Calu3 (cell line): Measurements from ENCODE around the gene SDCCAG8. TPM values are rescaled to one million over a fixed set of nuclear protein-coding genes. Genes with fewer than 3 reads are reported as not detected.

ENCODE experiments used
- BruUV-seq: library from RNA; stranded (reverse); fragments of 400-500 nt; replicated peaks from 2 replicates; lab custom pipeline; 2021; lab: Mats Ljungman, UMichigan
- CTCF ChIA-PET: fragments of 300-600 bp; sonication (Branson Sonifier 250); formaldehyde crosslinking; loops from one replicate; lab custom pipeline; 2022; ENCODE audit warnings: antibody characterized with exemption; lab: Charles Lee
- DNase-seq: peaks from one replicate; pipeline ENCODE4 v3.0.0; 2022
- H3K27ac Mint-ChIP-seq: one replicate; pipeline ENCODE4 v1.8.0; 2022; ENCODE audit warnings: mixed read lengths; ENCODE audit not compliant: unreplicated experiment
- H3K27me3 Mint-ChIP-seq: one replicate; pipeline ENCODE4 v1.8.0; 2022; ENCODE audit warnings: mixed read lengths; ENCODE audit not compliant: unreplicated experiment
- H3K36me3 Mint-ChIP-seq: one replicate; pipeline ENCODE4 v1.8.0; 2022; ENCODE audit warnings: mild to moderate bottlenecking, moderate library complexity, mixed read lengths; ENCODE audit not compliant: insufficient read depth, unreplicated experiment
- H3K4me1 Mint-ChIP-seq: one replicate; pipeline ENCODE4 v1.8.0; 2022; ENCODE audit warnings: mild to moderate bottlenecking, low read depth, mixed read lengths; ENCODE audit not compliant: unreplicated experiment
- H3K4me3 Mint-ChIP-seq: one replicate; pipeline ENCODE4 v1.8.0; 2022; ENCODE audit warnings: mild to moderate bottlenecking, low read depth, moderate library complexity, mixed read lengths; ENCODE audit not compliant: unreplicated experiment
- H3K9me3 Mint-ChIP-seq: one replicate; pipeline ENCODE4 v1.8.0; 2022; ENCODE audit warnings: low read depth, mixed read lengths; ENCODE audit not compliant: unreplicated experiment
- CTCF ChIP-seq: fragments of 200-600 bp; IDR thresholded peaks from one replicate; pipeline ENCODE4 v1.8.0; 2022; ENCODE audit warnings: antibody characterized with exemption; ENCODE audit not compliant: unreplicated experiment
- intact Hi-C: fragments of 100-400 bp; cut with micrococcal nuclease; formaldehyde crosslinking; loops from one replicate; pipeline ENCODE4 v1.10.0; 2022; ENCODE audit not compliant: unreplicated experiment
- total RNA-seq: library from RNA; stranded (reverse); gene quantifications from 2 replicates; pipeline ENCODE4 v1.2.3, GENCODE V29; 2022

SDCCAG8 gene
- total RNA-seq, 1 experiment from 2014 or later = 67.3 TPM

- no peak for TF ChIP-seq CTCF
- H3K9me3 Mint-ChIP-seq = no peaks in the 10 kb centered on the region
- H3K4me1 Mint-ChIP-seq = no peaks in the 10 kb centered on the region
- H3K36me3 Mint-ChIP-seq = no peaks in the 10 kb centered on the region
- no TSS peak for BruUV-seq
- H3K4me3 Mint-ChIP-seq = no peak overlapping the region
- no peak for DNase-seq
- CTCF ChIA-PET = no interaction called here
- no peaks in the 10 kb centered on the region for H3K27me3 Mint-ChIP-seq
- no peak overlapping the region for H3K27ac Mint-ChIP-seq
- intact Hi-C loops = no loop called here
Observed at GRCh38 chr1:243461700-243462099, 205.9 kb downstream of the SDCCAG8 start.

GRCh38 chr1:243462929-243463697 is 207.3 kb downstream of the SDCCAG8 start:
- no TSS peak for BruUV-seq
- intact Hi-C loops = no loop called here
- H3K4me1 Mint-ChIP-seq = no peaks in the 10 kb centered on the region
- no peak overlapping the region for H3K27ac Mint-ChIP-seq
- H3K4me3 Mint-ChIP-seq = no peak overlapping the region
- H3K27me3 Mint-ChIP-seq = no peaks in the 10 kb centered on the region
- TF ChIP-seq CTCF = no peak
- CTCF ChIA-PET = no interaction called here
- H3K9me3 Mint-ChIP-seq = no peaks in the 10 kb centered on the region
- no peak for DNase-seq
- H3K36me3 Mint-ChIP-seq = no peaks in the 10 kb centered on the region

- no peak overlapping the region for H3K27ac Mint-ChIP-seq
- no peaks in the 10 kb centered on the region for H3K27me3 Mint-ChIP-seq
- H3K4me1 Mint-ChIP-seq = no peaks in the 10 kb centered on the region
- CTCF ChIA-PET = no interaction called here
- no peak for DNase-seq
- intact Hi-C loops = no loop called here
- no TSS peak for BruUV-seq
- H3K9me3 Mint-ChIP-seq = no peaks in the 10 kb centered on the region
- H3K4me3 Mint-ChIP-seq = no peak overlapping the region
- no peak for TF ChIP-seq CTCF
- H3K36me3 Mint-ChIP-seq = no peaks in the 10 kb centered on the region
Observed at GRCh38 chr1:243465081-243465480, 209.2 kb downstream of the SDCCAG8 start.

- CTCF ChIA-PET = no interaction called here
- Mint-ChIP-seq H3K4me3 (no peak overlapping the region), H3K27ac (no peak overlapping the region), H3K9me3 (no peaks in the 10 kb centered on the region), H3K36me3 (no peaks in the 10 kb centered on the region), H3K27me3 (no peaks in the 10 kb centered on the region), H3K4me1 (no peaks in the 10 kb centered on the region)
- DNase-seq = no peak
- TF ChIP-seq CTCF = no peak
- intact Hi-C loops = no loop called here
- BruUV-seq = no TSS peak
Observed at GRCh38 chr1:243465738-243466137, 209.9 kb downstream of the SDCCAG8 start.
